GM21786 (cell line): Measurements from ENCODE around the gene ARL3.
"Not testable (repeated sequence)": the region's sequence is repeated elsewhere in the genome, so short reads cannot be mapped to it uniquely, and the experiment has no call there.

Experiments
- ATAC-seq: cut with Tn5 transposase; IDR thresholded peaks from one replicate; pipeline ENCODE4 v1.9.1; 2021; ENCODE audit not compliant: unreplicated experiment

Gene ARL3

GRCh38 chr10:102705531-102705930, 8.7 kb downstream of the ARL3 start:
- ATAC-seq = no peak

- ATAC-seq = no peak
Observed at GRCh38 chr10:102704915-102705314, 9.3 kb downstream of the ARL3 start.

- ATAC-seq = no peak
Observed at GRCh38 chr10:102702742-102703141, 11.5 kb downstream of the ARL3 start.

GRCh38 chr10:102701796-102702195, 12.4 kb downstream of the ARL3 start:
- no peak for ATAC-seq

GRCh38 chr10:102701272-102701671, 12.9 kb downstream of the ARL3 start:
- no peak for ATAC-seq

- no peak for ATAC-seq
Observed at GRCh38 chr10:102698894-102699293, 15.3 kb downstream of the ARL3 start.

GRCh38 chr10:102696736-102697135, 17.5 kb downstream of the ARL3 start:
- no peak for ATAC-seq

- ATAC-seq = not testable (repeated sequence)
Observed at GRCh38 chr10:102695401-102695800, 18.8 kb downstream of the ARL3 start.

GRCh38 chr10:102691285-102692066, 22.7 kb downstream of the ARL3 start:
- no peak for ATAC-seq

GRCh38 chr10:102683736-102684135, 30.5 kb downstream of the ARL3 start:
- ATAC-seq = no peak

- ATAC-seq = no peak
Observed at GRCh38 chr10:102682981-102683380, 31.2 kb downstream of the ARL3 start.

- no peak for ATAC-seq
Observed at GRCh38 chr10:102682416-102682815, 31.8 kb downstream of the ARL3 start.

- ATAC-seq = no peak
Observed at GRCh38 chr10:102681696-102682095, 32.5 kb downstream of the ARL3 start.

- no peak for ATAC-seq
Observed at GRCh38 chr10:102679596-102679995, 34.6 kb downstream of the ARL3 start.

- ATAC-seq = no peak
Observed at GRCh38 chr10:102678842-102679289, 35.3 kb downstream of the ARL3 start.

- no peak for ATAC-seq
Observed at GRCh38 chr10:102678068-102678400, 36.2 kb downstream of the ARL3 start.

GRCh38 chr10:102677331-102678067, 36.7 kb downstream of the ARL3 start:
- ATAC-seq = no peak

- ATAC-seq = no peak
Observed at GRCh38 chr10:102676534-102677315, 37.5 kb downstream of the ARL3 start.

- peak; percentile 52 for ATAC-seq
Observed at GRCh38 chr10:102675666-102676533, 38.3 kb downstream of the ARL3 start.

GRCh38 chr10:102675011-102675665, 39.1 kb downstream of the ARL3 start:
- no peak for ATAC-seq
